H9 (cell line): Measurements from ENCODE around the gene ARID1A. TPM values are rescaled to one million over a fixed set of nuclear protein-coding genes. Genes with fewer than 3 reads are reported as not detected.

ENCODE experiments used
- DNase-seq: peaks from one replicate; pipeline ENCODE4 v3.0.0-alpha.2; 2017
- H2AFZ ChIP-seq: one replicate; pipeline ENCODE4 v1.6.1; 2013; ENCODE audit warnings: mild to moderate bottlenecking, low read length, control low read depth, moderate library complexity
- H2AK5ac ChIP-seq: 2 replicates; pipeline ENCODE4 v1.6.1; 2013; ENCODE audit warnings: low read length, control low read depth, mixed read lengths; ENCODE audit not compliant: insufficient read length
- H2BK120ac ChIP-seq: one replicate; pipeline ENCODE4 v1.6.1; 2013; ENCODE audit warnings: low read depth, mild to moderate bottlenecking, low read length, control low read depth, inconsistent platforms; ENCODE audit not compliant: poor library complexity, severe bottlenecking
- H2BK12ac ChIP-seq: 2 replicates; pipeline ENCODE4 v1.6.1; 2013; ENCODE audit warnings: low read length, control low read depth, mixed read lengths, low read depth; ENCODE audit not compliant: insufficient read length
- H2BK15ac ChIP-seq: 2 replicates; pipeline ENCODE4 v1.6.1; 2013; ENCODE audit warnings: low read depth, low read length, control low read depth
- H2BK20ac ChIP-seq: one replicate; pipeline ENCODE4 v1.6.1; 2013; ENCODE audit warnings: low read depth, mild to moderate bottlenecking, low read length, control low read depth, inconsistent platforms; ENCODE audit not compliant: poor library complexity, severe bottlenecking
- H2BK5ac ChIP-seq: 2 replicates; pipeline ENCODE4 v1.6.1; 2013; ENCODE audit warnings: low read length, control low read depth, mixed read lengths; ENCODE audit not compliant: insufficient read length
- H3K14ac ChIP-seq: 2 replicates; pipeline ENCODE4 v1.6.1; 2013; ENCODE audit warnings: low read length, control low read depth; ENCODE audit not compliant: insufficient read depth
- H3K18ac ChIP-seq: 2 replicates; pipeline ENCODE4 v1.6.1; 2013; ENCODE audit warnings: low read depth, mild to moderate bottlenecking, mixed read lengths, low read length, control low read depth; ENCODE audit not compliant: insufficient read length
- H3K23ac ChIP-seq: 2 replicates; pipeline ENCODE4 v1.6.1; 2013; ENCODE audit warnings: low read length, control low read depth, mixed read lengths, low read depth; ENCODE audit not compliant: insufficient read length
- H3K23me2 ChIP-seq: 2 replicates; pipeline ENCODE4 v1.6.1; 2013; ENCODE audit warnings: low read depth, mild to moderate bottlenecking, mixed read lengths, low read length, control low read depth; ENCODE audit not compliant: insufficient read length, poor library complexity, severe bottlenecking
- H3K27ac ChIP-seq: 2 replicates; pipeline ENCODE4 v1.5.1; 2013; ENCODE audit warnings: low read length, control low read depth, mixed read lengths, low read depth; ENCODE audit not compliant: insufficient read length
- H3K27me3 ChIP-seq: 2 replicates; pipeline ENCODE4 v1.6.1; 2013; ENCODE audit warnings: low read length, control low read depth, inconsistent platforms; ENCODE audit not compliant: insufficient read depth
- H3K4ac ChIP-seq: 2 replicates; pipeline ENCODE4 v1.6.1; 2013; ENCODE audit warnings: low read depth, mild to moderate bottlenecking, control low read depth, inconsistent platforms, low read length, moderate library complexity
- H3K4me1 ChIP-seq: 2 replicates; pipeline ENCODE4 v1.6.1; 2013; ENCODE audit warnings: low read length, control low read depth, inconsistent platforms; ENCODE audit not compliant: insufficient read depth
- H3K4me2 ChIP-seq: 2 replicates; pipeline ENCODE4 v1.6.1; 2013; ENCODE audit warnings: low read length, control low read depth, mixed read lengths; ENCODE audit not compliant: insufficient read length, insufficient read depth
- H3K56ac ChIP-seq: 2 replicates; pipeline ENCODE4 v1.6.1; 2013; ENCODE audit warnings: low read depth, mild to moderate bottlenecking, mixed read lengths, low read length, control low read depth; ENCODE audit not compliant: insufficient read length
- H3K79me1 ChIP-seq: 2 replicates; pipeline ENCODE4 v1.6.1; 2013; ENCODE audit warnings: low read depth, mild to moderate bottlenecking, moderate library complexity, low read length, control low read depth, inconsistent platforms; ENCODE audit not compliant: insufficient read depth, poor library complexity, severe bottlenecking
- H3K79me2 ChIP-seq: 2 replicates; pipeline ENCODE4 v1.6.1; 2013; ENCODE audit warnings: low read length, control low read depth, inconsistent platforms; ENCODE audit not compliant: insufficient read depth
- H3K9ac ChIP-seq: 2 replicates; pipeline ENCODE4 v1.6.1; 2013; ENCODE audit warnings: low read length, control low read depth, mixed read lengths; ENCODE audit not compliant: insufficient read length; ENCODE audit errors: extremely low read depth
- H3K9me3 ChIP-seq: one replicate; pipeline ENCODE4 v1.6.1; 2013; ENCODE audit warnings: low read depth, low read length, inconsistent platforms; ENCODE audit not compliant: control insufficient read depth
- H3T11ph ChIP-seq: one replicate; pipeline ENCODE4 v1.6.1; 2013; ENCODE audit warnings: mild to moderate bottlenecking, low read length, control low read depth, inconsistent platforms
- H4K20me1 ChIP-seq: one replicate; pipeline ENCODE4 v1.6.1; 2013; ENCODE audit not compliant: control insufficient read depth, insufficient read length, insufficient read depth
- H4K5ac ChIP-seq: 2 replicates; pipeline ENCODE4 v1.6.1; 2013; ENCODE audit warnings: low read depth, mild to moderate bottlenecking, mixed read lengths, low read length, control low read depth; ENCODE audit not compliant: insufficient read length
- H4K8ac ChIP-seq: replicated peaks from 2 replicates; pipeline ENCODE4 v1.6.1; 2013; ENCODE audit warnings: low read length, control low read depth, mixed read lengths, low read depth; ENCODE audit not compliant: insufficient read length
- H4K91ac ChIP-seq: 2 replicates; pipeline ENCODE4 v1.6.1; 2013; ENCODE audit warnings: low read depth, mild to moderate bottlenecking, moderate library complexity, mixed read lengths, low read length, control low read depth; ENCODE audit not compliant: insufficient read length
- H3K27ac Mint-ChIP-seq, 3 experiments: 2 replicates in 2 of 3; 3 replicates in 1 of 3; pipeline ENCODE4 v1.8.0; 2020 to 2021; ENCODE audit warnings: mixed read lengths in 3 of 3, mild to moderate bottlenecking in 1 of 3, moderate library complexity in 1 of 3
- H3K27me3 Mint-ChIP-seq: 2 replicates; pipeline ENCODE4 v1.8.0; 2021; ENCODE audit warnings: low read depth, mild to moderate bottlenecking, moderate library complexity, mixed read lengths
- H3K36me3 Mint-ChIP-seq, 3 experiments: 2 replicates in 2 of 3; 3 replicates in 1 of 3; pipeline ENCODE4 v1.8.0; 2020 to 2021; ENCODE audit warnings: low read depth in 3 of 3, mixed read lengths in 3 of 3; ENCODE audit not compliant: insufficient read depth in 1 of 3
- H3K4me1 Mint-ChIP-seq, 2 experiments: 2 replicates each; pipeline ENCODE4 v1.8.0; 2020; ENCODE audit warnings: mixed read lengths in 2 of 2
- H3K4me3 Mint-ChIP-seq, 2 experiments: 2 replicates in 1 of 2; 3 replicates in 1 of 2; pipeline ENCODE4 v1.8.0; 2020 to 2021; ENCODE audit warnings: mild to moderate bottlenecking in 2 of 2, mixed read lengths in 2 of 2, moderate library complexity in 1 of 2
- H3K9me3 Mint-ChIP-seq, 2 experiments: 2 replicates in 1 of 2; 3 replicates in 1 of 2; pipeline ENCODE4 v1.8.0; 2020; ENCODE audit warnings: mild to moderate bottlenecking in 2 of 2, mixed read lengths in 2 of 2, moderate library complexity in 1 of 2
- CTCF ChIP-seq: fragments of 200-600 bp; sonication (generic); conservative IDR thresholded peaks from 3 replicates; pipeline ENCODE4 v1.8.0; 2021; ENCODE audit warnings: antibody characterized with exemption, mild to moderate bottlenecking
- WGBS: extraction: QIAGEN DNeasy Blood & Tissue Kit; methylation state at CpG from one replicate; pipeline ENCODE4 v1.1.7; 2013; ENCODE audit warnings: missing lambda C conversion rate, low lambda C conversion rate, mixed read lengths; ENCODE audit not compliant: insufficient read length; ENCODE audit errors: extremely low coverage; 5-methylcytosine and 5-hydroxymethylcytosine counted together
- total RNA-seq: library from RNA; stranded (reverse); gene quantifications from 2 replicates; pipeline ENCODE4 v1.2.1, GENCODE V29; 2021

The ARID1A gene
- total RNA-seq, 1 experiment from 2014 or later: 147 TPM

GRCh38 chr1:26723013-26723991 is 27.5 kb downstream of the ARID1A start:
- H4K5ac ChIP-seq: no peak overlapping the region
- no peak overlapping the region for H3K56ac ChIP-seq
- H3K79me1 ChIP-seq: no peaks in the 10 kb centered on the region
- peak; percentile 88 for DNase-seq
- peaks cover 14% of the 10 kb centered on the region; the same call in 1 of the 2 replicates for H3K4me1 ChIP-seq
- Mint-ChIP-seq H3K9me3 (no peaks in the 10 kb centered on the region), H3K27ac (peak overlapping the region; percentile 16 to 96 (median 38); a peak in 6 of 7 replicates), H3K27me3 (no peaks in the 10 kb centered on the region), H3K36me3 (peaks cover 2 to 22% (median 6%) of the 10 kb centered on the region in 3 experiments; a peak in 4 of 7 replicates), H3K4me3 (peak overlapping the region; percentile 40 to 72), H3K4me1 (peaks cover 71 to 76% of the 10 kb centered on the region in 2 experiments)
- H4K91ac ChIP-seq: no peak overlapping the region
- no peak overlapping the region for H2BK120ac ChIP-seq
- no peak overlapping the region for H3K4ac ChIP-seq
- H3K79me2 ChIP-seq: peaks cover 36% of the 10 kb centered on the region; the same call in 1 of the 2 replicates
- H2AK5ac ChIP-seq: no peak overlapping the region
- H4K20me1 ChIP-seq: no peaks in the 10 kb centered on the region
- no CpG with 5 or more reads among the region's 19 CpGs for WGBS
- no peak for TF ChIP-seq CTCF
- H3K14ac ChIP-seq: peak overlapping the region; percentile 50; the same call in 1 of the 2 replicates
- peak overlapping the region; percentile 9 for H3K27ac ChIP-seq
- no peak overlapping the region for H2AFZ ChIP-seq
- no peaks in the 10 kb centered on the region for H3K23me2 ChIP-seq
- H3K9me3 ChIP-seq: no peaks in the 10 kb centered on the region
- H2BK15ac ChIP-seq: no peak overlapping the region
- H2BK5ac ChIP-seq: no peak overlapping the region
- no peak overlapping the region for H3T11ph ChIP-seq
- no peak overlapping the region for H3K23ac ChIP-seq
- peak overlapping the region; percentile 44 for H3K18ac ChIP-seq
- no peaks in the 10 kb centered on the region for H3K27me3 ChIP-seq
- H2BK20ac ChIP-seq: no peak overlapping the region
- H4K8ac ChIP-seq: no peak overlapping the region
- no peak overlapping the region for H3K9ac ChIP-seq
- no peak overlapping the region for H2BK12ac ChIP-seq
- peak overlapping the region; percentile 38 for H3K4me2 ChIP-seq
